Measurements from ENCODE around the gene SERPINB10.

- TF ChIP-seq CTCF (IDR thresholded peaks at IDR 0.05) (no peak), POLR2A (IDR thresholded peaks at IDR 0.05) (no peak)
These were observed 57.1 kb downstream of the SERPINB10 start for GRCh38 chr18:63964908-63965307.
